NT2/D1 (cell line): Measurements from ENCODE around the gene MEGF8.
"Not testable (repeated sequence)": the region's sequence is repeated elsewhere in the genome, so short reads cannot be mapped to it uniquely, and the experiment has no call there.

Experiments
- DNase-seq: peaks from one replicate; pipeline ENCODE4 v3.0.0-alpha.2; 2011; ENCODE audit warnings: low read depth, low spot score
- H3K27me3 ChIP-seq: 2 replicates; pipeline ENCODE4 v1.6.0; 2011; ENCODE audit warnings: mild to moderate bottlenecking; ENCODE audit not compliant: insufficient read length, insufficient read depth
- H3K36me3 ChIP-seq: 2 replicates; pipeline ENCODE4 v1.6.1; 2011; ENCODE audit warnings: mild to moderate bottlenecking, low read length, mixed read lengths; ENCODE audit not compliant: insufficient read depth, insufficient read length
- H3K4me1 ChIP-seq: 2 replicates; pipeline ENCODE4 v1.5.1; 2011; ENCODE audit not compliant: insufficient read depth, insufficient read length
- H3K4me3 ChIP-seq: 2 replicates; pipeline ENCODE4 v1.5.1; 2011; ENCODE audit warnings: low read depth; ENCODE audit not compliant: insufficient read length
- H3K9ac ChIP-seq: 2 replicates; pipeline ENCODE4 v1.6.0; 2011; ENCODE audit warnings: low read depth; ENCODE audit not compliant: insufficient read length
- H3K9me3 ChIP-seq: 2 replicates; pipeline ENCODE4 v1.5.1; 2011; ENCODE audit warnings: mild to moderate bottlenecking, low read length; ENCODE audit not compliant: insufficient read depth
- SUZ12 ChIP-seq: IDR thresholded peaks from 2 replicates; pipeline ENCODE4 v1.6.1; 2011; ENCODE audit not compliant: insufficient read length, insufficient read depth; ENCODE audit errors: extremely low read depth
- YY1 ChIP-seq: IDR thresholded peaks from 2 replicates; pipeline ENCODE4 v1.6.1; 2011; ENCODE audit not compliant: insufficient read length, insufficient read depth
- ZNF274 ChIP-seq: IDR thresholded peaks from 2 replicates; pipeline ENCODE4 v1.6.1; 2011; ENCODE audit warnings: mild to moderate bottlenecking, low read depth, low read length

The MEGF8 gene

GRCh38 chr19:42333975-42334696, 8.7 kb downstream of the MEGF8 start:
- Histone ChIP-seq H3K4me3 (no peak overlapping the region), H3K36me3 (peaks cover 16% of the 10 kb centered on the region), H3K4me1 (peaks cover 3% of the 10 kb centered on the region), H3K27me3 (no peaks in the 10 kb centered on the region), H3K9me3 (no peaks in the 10 kb centered on the region), H3K9ac (no peak overlapping the region)
- TF ChIP-seq YY1 (no peak), SUZ12 (no peak), ZNF274 (no peak)
- DNase-seq = no peak

- Histone ChIP-seq H3K9me3 (no peaks in the 10 kb centered on the region), H3K4me3 (no peak overlapping the region), H3K27me3 (no peaks in the 10 kb centered on the region), H3K9ac (no peak overlapping the region), H3K36me3 (peaks cover 16% of the 10 kb centered on the region), H3K4me1 (no peaks in the 10 kb centered on the region)
- TF ChIP-seq YY1 (no peak), ZNF274 (no peak), SUZ12 (no peak)
- DNase-seq = no peak
These were observed 9.4 kb downstream of the MEGF8 start for GRCh38 chr19:42334697-42335373.

GRCh38 chr19:42335374-42335936, 10.0 kb downstream of the MEGF8 start:
- Histone ChIP-seq H3K9ac (no peak overlapping the region), H3K36me3 (peaks cover 16% of the 10 kb centered on the region)

GRCh38 chr19:42335971-42336370, 10.5 kb downstream of the MEGF8 start:
- H3K9ac ChIP-seq = no peak overlapping the region
- H3K4me3 ChIP-seq = no peak overlapping the region

More at GRCh38 chr19:42335374-42335936, 10.0 kb downstream of the MEGF8 start:
- no peaks in the 10 kb centered on the region for H3K9me3 ChIP-seq
- TF ChIP-seq YY1 (no peak), ZNF274 (no peak), SUZ12 (no peak)
- no peaks in the 10 kb centered on the region for H3K4me1 ChIP-seq
- no peaks in the 10 kb centered on the region for H3K27me3 ChIP-seq
- no peak for DNase-seq
- H3K4me3 ChIP-seq = no peak overlapping the region

GRCh38 chr19:42339126-42339860, 13.9 kb downstream of the MEGF8 start:
- H3K36me3 ChIP-seq = peaks cover 21% of the 10 kb centered on the region
- not testable (repeated sequence) for H3K9me3 ChIP-seq, DNase-seq, H3K4me1 ChIP-seq, H3K27me3 ChIP-seq, H3K4me3 ChIP-seq, H3K9ac ChIP-seq

More at GRCh38 chr19:42335971-42336370, 10.5 kb downstream of the MEGF8 start:
- H3K27me3 ChIP-seq = no peaks in the 10 kb centered on the region
- H3K9me3 ChIP-seq = no peaks in the 10 kb centered on the region
- H3K4me1 ChIP-seq = no peaks in the 10 kb centered on the region
- DNase-seq = no peak
- peaks cover 16% of the 10 kb centered on the region for H3K36me3 ChIP-seq
- TF ChIP-seq ZNF274 = no peak

- not testable (repeated sequence) for H3K4me3 ChIP-seq, H3K27me3 ChIP-seq, H3K9ac ChIP-seq, H3K9me3 ChIP-seq, DNase-seq, H3K4me1 ChIP-seq
- H3K36me3 ChIP-seq = peaks cover 24% of the 10 kb centered on the region
These were observed 14.5 kb downstream of the MEGF8 start for GRCh38 chr19:42339922-42340321.

- no peaks in the 10 kb centered on the region for H3K9me3 ChIP-seq
- DNase-seq = no peak
- H3K36me3 ChIP-seq = peaks cover 15% of the 10 kb centered on the region
- H3K27me3 ChIP-seq = no peaks in the 10 kb centered on the region
- no peak for TF ChIP-seq SUZ12
- no peak for TF ChIP-seq ZNF274
- no peak for TF ChIP-seq YY1
- no peaks in the 10 kb centered on the region for H3K4me1 ChIP-seq
- H3K9ac ChIP-seq = no peak overlapping the region
- no peak overlapping the region for H3K4me3 ChIP-seq
These were observed 18.1 kb downstream of the MEGF8 start for GRCh38 chr19:42343344-42344110.
